HG03095 (cell line): ENCODE data around the gene NEURL1.

ENCODE experiments used
- ATAC-seq: cut with Tn5 transposase; IDR thresholded peaks from one replicate; pipeline ENCODE4 v1.9.1; 2021; ENCODE audit warnings: moderate library complexity; ENCODE audit not compliant: unreplicated experiment

The NEURL1 gene

DNA sequence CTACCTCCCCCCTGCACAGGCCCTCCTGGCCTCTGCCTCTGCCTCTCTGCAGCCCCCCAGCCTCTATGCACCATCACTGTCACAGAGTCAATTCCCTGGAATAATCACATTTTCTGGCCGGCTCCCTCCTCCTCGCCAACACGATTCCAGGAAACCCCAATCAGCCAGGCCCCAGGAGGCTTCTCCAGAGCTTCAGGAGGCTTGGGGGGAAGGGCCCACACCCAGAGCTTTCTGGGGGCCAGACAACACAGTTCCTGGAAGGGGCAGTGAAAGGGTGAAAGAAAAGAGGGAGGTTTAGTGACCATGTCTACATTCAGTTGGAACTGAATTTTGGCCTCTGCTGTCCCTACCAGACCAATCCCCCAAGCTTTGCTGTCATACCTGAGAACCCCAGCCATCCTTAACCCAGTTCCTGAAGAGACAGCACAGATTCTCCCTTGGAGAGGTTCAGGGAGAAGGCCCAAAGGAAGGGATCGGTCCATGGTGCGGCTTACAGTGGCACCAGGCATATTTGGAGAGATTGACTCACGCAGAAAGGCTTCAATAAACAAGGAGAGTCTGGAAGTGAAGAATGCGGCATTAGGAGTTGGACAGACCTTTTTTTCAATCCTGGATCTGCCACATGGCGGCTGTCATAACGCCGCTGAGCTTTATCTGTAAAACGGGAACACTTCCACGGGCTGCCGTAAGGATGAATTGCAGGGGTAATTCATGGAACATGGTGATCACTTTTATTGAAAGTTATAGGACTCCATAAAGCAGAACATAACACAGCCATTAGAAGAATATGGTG, 89.0 kb downstream of the NEURL1 start:
- no peak for ATAC-seq

DNA sequence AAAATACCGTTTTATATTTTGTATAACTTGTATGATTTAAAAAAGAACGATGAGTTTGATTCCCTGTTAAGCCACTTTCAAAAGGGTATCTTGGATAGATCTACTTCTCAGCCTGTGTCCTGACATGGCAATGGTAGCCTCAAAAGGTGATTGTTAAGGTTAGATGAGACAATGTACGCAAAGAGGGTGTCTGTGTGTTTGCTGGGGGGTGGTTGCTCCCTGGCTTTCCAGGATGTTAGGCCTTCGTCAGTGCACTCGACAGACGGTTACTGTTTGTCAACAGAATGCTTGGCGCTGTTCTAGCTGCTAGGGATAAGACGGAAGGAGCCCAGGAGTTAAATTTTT, 90.3 kb downstream of the NEURL1 start:
- no peak for ATAC-seq

DNA sequence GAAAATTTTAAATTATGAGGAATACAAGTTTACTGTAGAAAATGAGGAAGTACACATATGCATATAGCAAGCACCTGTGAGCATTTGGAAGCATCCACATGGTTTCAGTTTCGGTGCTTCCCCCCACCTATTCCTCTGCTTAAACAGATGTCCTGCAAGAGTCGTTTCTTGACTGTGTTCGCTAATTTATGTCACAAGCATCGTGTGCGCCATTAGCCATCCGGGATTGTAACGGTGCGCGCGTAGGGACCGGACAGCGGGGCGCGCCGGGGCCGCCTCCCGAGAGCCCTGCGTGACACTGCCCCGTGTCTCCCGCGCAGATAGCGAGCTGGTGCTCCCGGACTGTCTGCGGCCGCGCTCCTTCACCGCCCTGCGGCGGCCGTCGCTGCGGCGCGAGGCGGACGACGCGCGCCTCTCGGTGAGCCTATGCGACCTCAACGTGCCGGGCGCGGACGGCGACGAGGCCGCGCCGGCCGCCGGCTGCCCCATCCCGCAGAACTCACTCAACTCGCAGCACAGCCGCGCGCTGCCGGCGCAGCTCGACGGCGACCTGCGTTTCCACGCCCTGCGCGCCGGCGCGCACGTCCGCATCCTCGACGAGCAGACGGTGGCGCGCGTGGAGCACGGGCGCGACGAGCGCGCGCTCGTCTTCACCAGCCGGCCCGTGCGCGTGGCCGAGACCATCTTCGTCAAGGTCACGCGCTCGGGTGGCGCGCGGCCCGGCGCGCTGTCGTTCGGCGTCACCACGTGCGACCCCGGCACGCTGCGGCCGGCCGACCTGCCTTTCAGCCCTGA, 90.9 kb downstream of the NEURL1 start:
- no peak for ATAC-seq

DNA sequence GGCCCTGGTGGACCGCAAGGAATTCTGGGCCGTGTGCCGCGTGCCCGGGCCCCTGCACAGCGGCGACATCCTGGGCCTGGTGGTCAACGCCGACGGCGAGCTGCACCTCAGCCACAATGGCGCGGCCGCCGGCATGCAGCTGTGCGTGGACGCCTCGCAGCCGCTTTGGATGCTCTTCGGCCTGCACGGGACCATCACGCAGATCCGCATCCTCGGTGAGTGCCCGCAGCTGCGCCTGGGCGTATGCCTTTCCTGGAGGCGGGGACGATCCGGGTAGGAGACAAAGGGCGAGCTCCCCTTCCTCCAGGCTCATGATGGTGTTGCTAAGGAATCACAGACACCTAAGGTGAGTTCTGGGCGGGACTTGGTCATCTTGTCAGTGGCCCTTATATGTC, 91.5 kb downstream of the NEURL1 start:
- no peak for ATAC-seq

DNA sequence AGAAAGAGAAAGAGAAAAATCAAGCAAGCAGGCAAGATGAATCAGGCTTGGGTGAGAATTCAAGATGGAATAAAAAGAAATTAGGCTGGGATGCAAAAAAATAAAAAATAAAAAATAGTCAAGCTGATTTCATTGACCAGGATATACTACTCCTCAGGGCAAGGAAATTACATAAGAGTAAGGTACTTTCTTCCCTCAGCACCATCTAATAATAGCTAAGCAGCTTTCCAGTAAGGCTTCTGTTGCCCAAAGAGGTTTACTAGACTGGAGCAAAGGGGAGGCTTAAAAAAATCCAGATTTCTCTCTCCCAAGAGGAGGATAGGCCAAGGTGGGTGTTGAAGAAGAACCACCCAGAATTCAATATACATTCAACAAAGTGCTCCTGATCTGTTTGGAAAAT, 93.6 kb downstream of the NEURL1 start:
- no peak for ATAC-seq

DNA sequence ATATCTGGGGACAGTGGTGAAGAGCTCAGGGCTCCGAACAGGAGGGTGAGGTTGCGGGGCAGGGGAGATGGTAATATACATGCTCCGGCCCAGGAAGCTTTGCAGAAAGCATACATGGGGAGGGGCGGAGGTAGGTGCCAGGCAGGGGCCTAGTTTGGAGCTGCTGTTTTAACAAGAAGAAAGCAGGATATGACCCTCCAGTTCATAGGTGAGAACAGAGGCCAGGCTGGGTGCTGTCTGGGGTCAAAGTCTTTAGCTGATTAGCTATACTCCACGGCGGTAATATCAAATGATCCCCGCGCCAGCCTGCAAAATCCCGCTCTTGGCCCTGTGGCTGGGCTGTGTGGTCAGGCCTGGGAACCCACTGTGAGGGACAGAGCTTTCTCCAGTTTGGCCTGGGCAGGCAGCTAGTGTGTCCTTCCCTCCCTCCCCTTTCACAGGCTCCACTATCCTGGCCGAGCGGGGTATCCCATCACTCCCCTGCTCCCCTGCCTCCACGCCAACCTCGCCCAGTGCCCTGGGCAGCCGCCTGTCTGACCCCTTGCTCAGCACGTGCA, 95.6 kb downstream of the NEURL1 start:
- no peak for ATAC-seq

DNA sequence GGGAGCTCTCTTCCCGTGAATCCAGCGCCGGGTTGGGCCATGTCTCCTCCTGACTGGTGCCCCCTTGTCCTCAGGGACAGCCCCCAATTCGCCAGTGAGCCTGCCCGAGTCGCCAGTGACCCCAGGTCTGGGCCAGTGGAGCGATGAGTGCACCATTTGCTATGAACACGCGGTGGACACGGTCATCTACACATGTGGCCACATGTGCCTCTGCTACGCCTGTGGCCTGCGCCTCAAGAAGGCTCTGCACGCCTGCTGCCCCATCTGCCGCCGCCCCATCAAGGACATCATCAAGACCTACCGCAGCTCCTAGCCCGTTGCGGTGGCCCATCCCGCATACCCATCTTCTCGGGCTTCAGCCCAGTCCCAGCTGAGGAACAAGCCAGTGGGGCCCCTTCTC, 96.6 kb downstream of the NEURL1 start:
- ATAC-seq, result no peak

DNA sequence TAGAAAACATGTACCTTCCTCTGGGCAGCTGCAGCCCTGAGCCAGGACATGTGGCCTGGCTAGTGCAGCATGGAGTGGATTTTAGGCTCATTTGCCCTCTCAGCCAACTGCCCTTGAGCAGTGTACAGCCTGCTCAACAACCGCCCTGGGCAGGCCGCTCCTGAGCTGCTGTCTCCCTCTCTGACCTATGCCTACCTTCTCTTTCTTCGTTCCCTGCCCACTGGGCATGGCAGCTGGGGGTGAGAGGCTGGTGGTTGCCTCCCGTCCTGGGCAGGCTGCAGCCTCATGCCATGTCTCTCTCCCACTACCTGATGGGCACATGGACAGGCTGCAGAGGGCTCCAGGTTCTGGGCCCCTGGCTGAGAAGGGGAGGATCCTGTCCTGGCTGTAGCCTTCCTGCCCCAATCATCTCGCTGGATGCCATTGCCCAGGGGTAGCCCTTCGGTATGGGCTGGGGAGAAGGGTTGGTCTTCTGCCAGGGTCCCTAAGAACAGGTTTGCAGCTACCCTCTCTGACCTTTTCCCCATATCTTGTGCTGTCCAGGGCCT, 97.3 kb downstream of the NEURL1 start:
- no peak for ATAC-seq

DNA sequence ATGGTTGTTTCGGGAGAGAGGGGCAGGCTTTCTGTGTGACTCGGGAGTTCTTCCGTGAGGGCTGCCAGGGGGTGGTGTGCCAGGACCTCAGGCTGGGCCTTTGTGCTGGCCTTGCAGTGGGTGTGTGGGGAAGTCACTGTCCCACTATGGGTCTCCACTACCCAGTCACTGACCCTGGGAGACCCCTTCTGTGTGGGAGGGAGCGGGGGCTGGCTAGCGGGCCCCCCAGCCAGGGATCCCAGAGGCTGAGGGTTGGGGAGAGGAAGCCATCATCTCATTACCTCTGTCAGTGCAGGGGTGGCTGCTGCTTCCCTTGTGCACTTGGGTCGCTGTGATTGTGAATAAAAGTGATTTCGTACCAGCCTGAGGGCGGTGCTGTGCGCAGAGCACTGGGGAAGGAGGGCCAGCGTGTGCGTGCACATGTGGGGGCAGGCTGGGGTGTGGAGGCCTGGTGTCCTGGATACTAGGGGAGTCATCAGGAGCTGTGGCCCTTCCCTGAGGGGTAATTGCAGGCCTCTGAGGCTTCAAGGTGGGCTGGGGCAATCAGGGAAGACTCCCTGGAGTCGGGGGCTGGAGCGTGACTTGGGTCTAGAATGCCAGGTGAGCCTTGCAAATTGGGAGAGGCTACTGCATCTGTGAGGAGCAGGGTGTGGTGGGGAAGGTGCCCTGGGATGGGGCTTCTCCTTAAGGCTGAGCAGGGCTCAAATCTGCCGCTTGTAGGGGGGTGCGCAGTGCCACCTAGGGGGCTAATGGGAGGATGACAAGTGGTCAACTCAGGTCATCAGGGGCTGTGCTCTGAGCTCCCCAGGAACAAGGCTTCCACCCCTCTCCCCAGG, 98.9 kb downstream of the NEURL1 start:
- ATAC-seq, result no peak

DNA sequence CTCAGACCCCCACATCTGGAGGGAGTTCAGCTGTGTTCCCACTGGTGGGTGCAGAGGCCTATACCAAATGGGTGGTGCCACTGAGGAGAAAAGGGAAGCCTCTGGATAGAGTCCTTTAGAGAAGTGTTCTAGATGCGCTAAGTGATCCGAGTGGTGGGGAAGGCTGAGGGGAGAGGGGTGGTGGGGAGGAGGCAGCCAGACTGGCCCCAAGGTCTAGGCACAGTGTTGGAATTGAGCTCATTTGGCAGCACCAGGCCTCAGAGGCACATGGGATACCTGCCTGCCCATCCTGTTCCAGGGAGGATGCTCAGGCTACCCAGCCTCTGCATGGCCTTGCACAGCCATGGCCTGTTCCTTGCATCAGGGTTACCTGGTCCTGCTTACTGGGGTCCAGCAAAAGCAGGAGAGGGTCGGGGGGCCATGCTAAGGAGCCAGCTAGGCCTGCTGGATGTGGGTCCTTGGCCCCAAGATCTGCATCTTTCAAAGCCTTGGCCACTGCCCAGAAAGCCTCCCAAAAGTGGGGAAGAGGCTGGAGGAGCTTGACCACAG, 99.6 kb downstream of the NEURL1 start:
- ATAC-seq, result no peak

DNA sequence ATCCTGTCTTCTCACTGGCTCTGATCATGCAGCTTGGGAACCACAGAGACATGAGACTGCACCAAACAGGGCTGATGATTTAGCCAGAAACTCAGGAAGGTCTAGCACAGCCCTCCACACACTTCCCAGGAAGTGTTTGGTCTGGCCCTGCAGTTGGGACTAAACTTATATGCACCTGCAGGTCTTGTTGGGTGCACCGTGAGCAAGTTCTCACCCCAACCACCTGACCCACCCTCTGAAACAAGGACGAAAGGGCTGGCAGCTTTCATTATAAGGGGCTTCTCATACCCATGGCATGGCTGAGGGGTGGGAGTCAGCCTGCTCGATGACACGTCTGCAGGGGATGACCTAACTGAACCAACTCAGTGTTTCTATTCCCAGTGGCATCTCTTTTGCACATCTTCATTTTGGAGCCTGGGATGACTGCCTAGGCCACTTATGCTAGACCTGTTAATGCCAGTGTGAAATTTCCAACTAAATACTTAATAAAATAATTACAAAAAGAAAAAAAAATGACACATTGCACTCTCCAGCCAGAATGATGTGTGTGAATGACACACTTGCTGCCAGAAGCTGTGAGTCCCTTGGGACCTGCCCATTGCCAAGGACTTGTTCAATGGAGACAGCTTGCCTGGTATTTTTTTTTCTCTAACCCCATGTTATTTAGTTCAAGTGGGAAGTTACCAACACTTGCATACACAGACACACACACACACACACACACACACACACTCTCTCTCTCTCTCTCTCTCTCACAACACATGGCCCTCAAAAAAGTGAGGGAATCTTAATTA, 102.6 kb downstream of the NEURL1 start:
- ATAC-seq, result no peak

DNA sequence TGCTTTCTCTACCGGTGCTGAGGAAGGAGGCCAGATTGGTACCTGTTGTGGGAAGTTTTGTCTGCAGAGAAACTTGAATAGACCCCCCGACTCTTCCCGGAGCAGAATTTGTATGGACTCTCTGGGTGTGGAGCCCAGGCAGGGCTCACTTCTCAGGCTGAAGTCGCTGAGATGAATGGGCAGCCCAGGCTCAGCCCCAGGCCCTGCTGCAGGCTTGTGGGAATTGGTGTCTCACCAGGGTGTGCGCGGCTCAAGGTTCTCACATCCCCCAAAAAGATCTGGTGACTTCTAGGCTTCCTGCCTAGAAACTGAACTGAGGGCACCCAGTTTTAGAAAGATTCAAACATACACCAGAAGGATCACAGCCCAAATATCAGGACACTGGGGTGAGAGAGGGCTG, 103.5 kb downstream of the NEURL1 start:
- no peak for ATAC-seq

DNA sequence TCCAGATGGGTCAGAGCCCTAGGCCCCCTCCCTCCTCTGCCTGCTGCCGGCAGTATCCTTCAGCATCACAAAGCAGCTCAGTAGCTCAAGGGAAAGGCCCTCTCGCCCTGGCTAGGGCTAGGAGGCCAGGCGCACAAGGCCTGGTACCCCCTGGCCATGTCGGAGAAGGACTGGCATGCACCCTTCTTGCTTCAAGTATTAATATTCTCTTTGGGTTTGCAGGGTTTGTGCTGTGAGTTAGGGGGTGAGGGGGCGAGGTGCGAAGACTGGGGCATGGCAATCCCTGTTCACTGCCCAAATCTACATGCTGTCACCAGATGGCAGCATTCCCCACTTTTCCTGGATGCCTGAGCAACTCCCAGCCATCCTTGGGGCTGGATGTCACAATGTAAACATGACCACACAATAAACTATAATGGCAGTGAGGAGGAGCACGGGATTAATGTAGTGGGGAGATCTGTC, 105.2 kb downstream of the NEURL1 start:
- no peak for ATAC-seq

DNA sequence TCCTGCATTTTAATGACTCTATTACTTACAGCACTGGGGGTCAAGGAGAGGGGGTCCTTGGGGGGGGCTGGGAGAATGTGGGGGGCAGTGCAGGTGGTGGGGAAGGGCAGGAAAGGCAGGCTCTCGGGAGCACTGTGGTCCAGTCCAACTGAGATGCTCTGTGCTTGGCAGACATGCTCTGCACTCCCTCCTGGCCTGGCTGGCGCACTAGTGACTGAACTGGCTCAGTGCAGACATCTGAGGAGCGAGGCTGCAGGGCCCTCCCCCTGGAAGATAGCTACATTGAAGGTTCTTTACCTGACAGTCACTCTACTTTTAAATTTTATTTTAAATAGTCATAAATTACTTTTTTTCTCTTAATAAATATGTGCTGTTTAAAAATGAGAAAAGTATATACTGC, 105.7 kb downstream of the NEURL1 start:
- ATAC-seq, result no peak

DNA sequence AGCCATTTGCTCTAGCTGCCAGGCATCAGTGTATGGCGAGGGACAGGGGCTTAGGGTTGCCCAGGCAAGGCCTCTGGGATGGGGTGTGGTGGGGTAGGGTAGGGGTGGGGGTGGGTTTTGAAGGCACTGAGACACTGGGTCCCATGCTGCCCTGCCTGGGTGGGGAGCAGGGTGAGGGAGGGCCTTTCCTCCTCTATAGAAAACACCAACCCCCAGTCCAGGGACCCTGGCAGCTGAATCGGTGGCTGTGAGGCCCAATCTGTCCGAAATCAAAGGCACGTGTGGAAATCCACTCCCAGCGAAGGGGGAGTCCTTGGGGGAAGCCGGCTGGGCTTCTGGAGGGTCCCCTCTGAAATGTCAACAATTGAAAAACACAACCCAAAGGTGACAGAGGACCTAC, 106.4 kb downstream of the NEURL1 start:
- no peak for ATAC-seq

DNA sequence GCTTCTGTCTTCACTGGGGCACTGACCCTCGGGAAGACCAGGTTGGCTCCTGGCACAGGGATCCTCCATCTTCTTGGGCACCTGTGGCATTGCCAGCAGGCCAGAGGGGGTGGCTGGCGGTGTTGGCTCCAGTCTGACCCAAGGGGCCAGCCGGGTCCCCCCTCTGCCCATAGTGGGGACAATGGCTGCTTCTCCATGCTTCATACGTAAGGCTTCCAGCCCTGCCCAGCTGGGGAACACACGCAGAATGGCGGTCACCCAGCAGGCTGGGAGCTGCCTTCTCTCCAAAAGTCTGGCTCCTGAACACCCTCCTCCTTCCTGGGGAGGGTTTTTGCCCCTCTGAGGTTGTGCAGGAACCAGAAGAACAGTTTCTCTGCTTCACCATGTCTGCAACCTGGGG, 106.8 kb downstream of the NEURL1 start:
- no peak for ATAC-seq

DNA sequence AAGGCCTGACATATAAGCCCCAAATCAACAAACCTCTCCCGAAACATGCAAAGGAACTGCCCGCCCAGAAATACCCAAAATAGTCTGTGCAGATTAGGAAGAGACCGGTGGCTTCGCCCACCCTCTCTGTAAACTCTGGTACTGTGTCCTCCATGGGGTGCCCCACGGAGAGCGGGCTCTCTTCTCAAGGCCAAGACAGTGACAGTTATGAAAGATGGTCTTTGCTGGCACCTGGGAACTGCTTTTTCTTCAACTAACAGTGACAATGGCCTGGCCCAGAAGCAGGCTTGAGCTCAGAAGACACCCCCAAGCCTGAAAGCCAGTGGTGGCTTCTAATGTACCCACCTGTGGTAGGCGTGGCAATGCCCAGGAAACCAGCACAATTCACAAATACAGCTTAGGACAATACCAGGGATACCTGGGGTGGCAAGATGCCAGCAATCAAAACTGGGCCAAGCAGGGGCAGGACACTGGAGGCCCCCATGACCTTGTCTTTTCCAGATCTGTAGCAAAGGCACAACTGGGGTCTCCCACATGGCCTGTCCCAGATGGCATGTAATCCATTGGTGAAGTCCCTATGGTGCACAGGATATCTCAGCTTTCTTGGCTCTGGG, 107.6 kb downstream of the NEURL1 start:
- ATAC-seq, result no peak

DNA sequence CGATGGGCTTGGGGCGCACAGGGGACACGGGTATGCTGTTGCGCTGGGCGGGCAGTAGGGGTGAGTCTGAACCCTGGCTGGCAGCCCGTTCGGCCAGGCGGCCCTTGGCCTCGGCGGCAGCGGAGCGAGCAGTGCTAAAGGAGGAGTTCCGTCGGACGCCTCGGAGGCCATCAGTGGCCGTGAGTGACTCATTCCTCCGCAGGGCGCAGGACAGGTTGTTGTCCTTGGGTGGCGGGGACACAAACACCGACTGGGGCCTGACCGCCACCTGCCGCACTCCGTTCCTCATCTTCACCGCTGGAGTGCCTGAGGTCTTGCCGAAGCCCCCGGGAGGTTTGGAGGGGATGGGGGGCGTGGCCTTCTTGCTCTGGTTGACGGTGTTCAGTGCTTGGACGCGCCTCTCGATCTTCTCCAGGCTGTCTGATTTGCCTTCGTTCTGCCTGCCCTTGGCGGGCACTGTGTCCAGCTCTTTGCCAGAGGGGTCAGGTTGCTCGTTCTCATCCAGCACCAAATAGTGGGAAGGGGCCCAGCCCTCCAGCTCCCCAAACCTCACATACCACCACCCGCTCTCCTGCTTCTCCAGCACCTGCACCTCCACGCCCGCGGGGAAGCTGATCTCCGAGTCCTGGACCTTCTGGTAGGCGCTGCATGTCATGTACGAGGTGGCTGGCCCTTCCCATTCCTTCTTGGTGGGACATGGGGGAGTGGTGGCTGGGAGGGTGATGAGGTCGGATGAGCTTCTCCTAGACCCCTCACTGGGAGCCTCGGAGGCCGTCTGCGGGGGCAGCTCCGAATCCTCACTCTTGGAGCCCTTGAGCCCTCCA, 108.7 kb downstream of the NEURL1 start:
- ATAC-seq, result no peak

DNA sequence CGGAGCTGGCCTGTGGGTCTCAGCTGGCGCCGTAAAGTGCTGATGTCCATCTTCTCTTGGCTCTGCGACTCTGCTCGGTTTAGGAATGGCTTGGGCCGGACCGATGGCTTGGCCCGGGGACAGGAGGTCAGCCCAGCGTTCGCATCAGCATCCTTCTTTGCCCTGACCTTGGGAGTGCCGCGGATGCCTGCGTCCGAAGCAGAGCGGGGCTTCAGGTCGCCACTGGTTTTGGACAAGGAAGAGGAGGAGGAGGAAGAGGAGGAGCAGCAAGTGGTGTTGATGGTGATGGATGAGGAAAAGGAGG, 109.3 kb downstream of the NEURL1 start:
- no peak for ATAC-seq
